Measurements from ENCODE around the gene DERA.
A peak's percentile ranks its signal among the peaks of the same experiment; 100 is the strongest.
"Not testable (repeated sequence)": the region's sequence is repeated elsewhere in the genome, so short reads cannot be mapped to it uniquely, and the experiment has no call there.

Gene DERA

GRCh38 chr12:15897433-15897832 is 13.7 kb upstream of the DERA start:
- no peak for TF ChIP-seq POLR2A (IDR thresholded peaks at IDR 0.05; ENCODE audit: low read depth, low read length)
- no peak for TF ChIP-seq SPI1 (IDR thresholded peaks at IDR 0.05; ENCODE audit: low read depth, low read length)
- no peak for TF ChIP-seq POU2F2 (IDR thresholded peaks at IDR 0.05; ENCODE audit: low read depth, low read length)
- no peak for TF ChIP-seq TAF1 (IDR thresholded peaks at IDR 0.05; ENCODE audit: low read depth, low read length)
- no peak for TF ChIP-seq POLR2AphosphoS5 (IDR thresholded peaks at IDR 0.05; ENCODE audit: low read depth, low read length)
- no peak for TF ChIP-seq PAX5 (IDR thresholded peaks at IDR 0.05; ENCODE audit: insufficient read depth, low read length, severe bottlenecking)
- DNase-seq (ENCODE audit: insufficient read length, low spot score) (no peak), FAIRE-seq (no peak)

- TF ChIP-seq SPI1 (IDR thresholded peaks at IDR 0.05; ENCODE audit: low read depth, low read length) (no peak), PAX5 (IDR thresholded peaks at IDR 0.05; ENCODE audit: insufficient read depth, low read length, severe bottlenecking) (no peak), TAF1 (IDR thresholded peaks at IDR 0.05; ENCODE audit: low read depth, low read length) (no peak), POLR2A (IDR thresholded peaks at IDR 0.05; ENCODE audit: low read depth, low read length) (no peak), POLR2AphosphoS5 (IDR thresholded peaks at IDR 0.05; ENCODE audit: low read depth, low read length) (no peak), POU2F2 (IDR thresholded peaks at IDR 0.05; ENCODE audit: low read depth, low read length) (no peak)
- no peak for DNase-seq (ENCODE audit: insufficient read length, low spot score)
- FAIRE-seq = no peak
These were observed 11.8 kb upstream of the DERA start for GRCh38 chr12:15899282-15899870.

- FAIRE-seq (peak; percentile 23), DNase-seq (ENCODE audit: insufficient read length, low spot score) (no peak)
These were observed 6.7 kb upstream of the DERA start for GRCh38 chr12:15904378-15904920.

GRCh38 chr12:15910468-15910863 is 666 bp upstream of the DERA start:
- no peak for TF ChIP-seq TAF1 (IDR thresholded peaks at IDR 0.05; ENCODE audit: low read depth, low read length)
- no peak for TF ChIP-seq PAX5 (IDR thresholded peaks at IDR 0.05; ENCODE audit: insufficient read depth, low read length, severe bottlenecking)
- TF ChIP-seq SPI1 (IDR thresholded peaks at IDR 0.05; ENCODE audit: low read depth, low read length) = no peak
- TF ChIP-seq POU2F2 (IDR thresholded peaks at IDR 0.05; ENCODE audit: low read depth, low read length) = no peak
- no peak for TF ChIP-seq POLR2AphosphoS5 (IDR thresholded peaks at IDR 0.05; ENCODE audit: low read depth, low read length)
- no peak for TF ChIP-seq POLR2A (IDR thresholded peaks at IDR 0.05; ENCODE audit: low read depth, low read length)
- FAIRE-seq (peak; percentile 5), DNase-seq (ENCODE audit: insufficient read length, low spot score) (no peak)

More at GRCh38 chr12:15904378-15904920, 6.7 kb upstream of the DERA start:
- TF ChIP-seq TAF1 (IDR thresholded peaks at IDR 0.05; ENCODE audit: low read depth, low read length) (no peak), POLR2A (IDR thresholded peaks at IDR 0.05; ENCODE audit: low read depth, low read length) (0 out of 2 replicates have a peak, but pooled peaks have one; percentile 35), POU2F2 (IDR thresholded peaks at IDR 0.05; ENCODE audit: low read depth, low read length) (no peak), PAX5 (IDR thresholded peaks at IDR 0.05; ENCODE audit: insufficient read depth, low read length, severe bottlenecking) (no peak), POLR2AphosphoS5 (IDR thresholded peaks at IDR 0.05; ENCODE audit: low read depth, low read length) (peak; percentile 48; the same call in 1 of the 2 replicates), SPI1 (IDR thresholded peaks at IDR 0.05; ENCODE audit: low read depth, low read length) (no peak)

- DNase-seq (ENCODE audit: insufficient read length, low spot score) = not testable (repeated sequence)
These were observed 799 bp downstream of the DERA start for GRCh38 chr12:15911931-15912330.

DNA sequence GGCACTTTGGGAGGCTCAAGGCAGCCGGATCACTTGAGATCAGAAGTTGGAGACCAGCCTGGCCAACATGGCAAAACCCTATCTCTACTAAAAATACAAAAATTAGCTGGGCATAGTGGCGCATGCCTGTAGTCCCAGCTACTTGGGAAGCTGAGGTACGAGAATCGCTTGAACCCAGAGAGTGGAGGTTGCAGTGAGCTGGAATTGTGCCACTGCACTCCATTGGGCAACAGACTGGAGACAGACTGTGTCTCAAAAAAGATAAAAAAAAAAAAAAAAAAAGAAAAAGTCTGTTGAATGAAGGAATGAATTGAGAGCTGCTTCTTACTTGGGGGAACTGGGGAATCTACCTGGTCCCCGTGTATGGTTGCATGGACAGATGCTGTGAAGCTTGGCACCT is 3.0 kb downstream of the DERA start:
- DNase-seq (ENCODE audit: insufficient read length, low spot score); FAIRE-seq: not testable (repeated sequence)

More at GRCh38 chr12:15911931-15912330, 799 bp downstream of the DERA start:
- not testable (repeated sequence) for FAIRE-seq

- DNase-seq (ENCODE audit: insufficient read length, low spot score) (no peak), FAIRE-seq (no peak)
- TF ChIP-seq PAX5 (IDR thresholded peaks at IDR 0.05; ENCODE audit: insufficient read depth, low read length, severe bottlenecking) = no peak
- no peak for TF ChIP-seq POLR2AphosphoS5 (IDR thresholded peaks at IDR 0.05; ENCODE audit: low read depth, low read length)
These were observed 6.9 kb downstream of the DERA start for GRCh38 chr12:15918066-15918465.

DNA sequence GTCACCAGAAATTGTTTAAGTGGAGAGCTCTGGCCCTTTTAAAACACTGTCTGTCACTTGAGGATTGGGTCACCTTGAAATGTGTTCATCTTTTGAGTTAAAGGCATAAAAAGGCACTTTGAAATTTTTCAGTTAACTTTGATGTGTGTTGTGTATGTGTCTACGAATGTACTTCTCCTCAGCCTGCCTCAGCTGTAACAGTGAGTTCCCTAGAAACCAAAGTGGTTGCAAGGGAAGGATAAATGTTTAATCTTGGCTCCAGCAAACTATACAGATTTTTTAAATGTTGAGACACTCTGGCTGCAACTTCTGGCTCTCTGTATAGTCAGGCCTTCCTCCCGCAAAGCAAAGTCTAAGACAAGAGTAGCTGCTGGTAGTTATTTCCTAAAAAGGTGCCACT is 8.3 kb downstream of the DERA start:
- DNase-seq (ENCODE audit: insufficient read length, low spot score) = no peak
- TF ChIP-seq POLR2A (IDR thresholded peaks at IDR 0.05; ENCODE audit: low read depth, low read length) = no peak
- no peak for TF ChIP-seq SPI1 (IDR thresholded peaks at IDR 0.05; ENCODE audit: low read depth, low read length)
- no peak for FAIRE-seq

GRCh38 chr12:15924956-15925355 is 13.8 kb downstream of the DERA start:
- FAIRE-seq (peak; percentile 69), DNase-seq (ENCODE audit: insufficient read length, low spot score) (no peak)
- TF ChIP-seq PAX5 (IDR thresholded peaks at IDR 0.05; ENCODE audit: insufficient read depth, low read length, severe bottlenecking) = no peak
- no peak for TF ChIP-seq TAF1 (IDR thresholded peaks at IDR 0.05; ENCODE audit: low read depth, low read length)
- no peak for TF ChIP-seq POLR2AphosphoS5 (IDR thresholded peaks at IDR 0.05; ENCODE audit: low read depth, low read length)
- no peak for TF ChIP-seq POU2F2 (IDR thresholded peaks at IDR 0.05; ENCODE audit: low read depth, low read length)
- no peak for TF ChIP-seq POLR2A (IDR thresholded peaks at IDR 0.05; ENCODE audit: low read depth, low read length)
- no peak for TF ChIP-seq SPI1 (IDR thresholded peaks at IDR 0.05; ENCODE audit: low read depth, low read length)

GRCh38 chr12:15928346-15928745 is 17.2 kb downstream of the DERA start:
- FAIRE-seq (no peak), DNase-seq (ENCODE audit: insufficient read length, low spot score) (no peak)
- TF ChIP-seq SPI1 (IDR thresholded peaks at IDR 0.05; ENCODE audit: low read depth, low read length) = no peak
- TF ChIP-seq POU2F2 (IDR thresholded peaks at IDR 0.05; ENCODE audit: low read depth, low read length) = no peak
- TF ChIP-seq PAX5 (IDR thresholded peaks at IDR 0.05; ENCODE audit: insufficient read depth, low read length, severe bottlenecking) = no peak
- no peak for TF ChIP-seq TAF1 (IDR thresholded peaks at IDR 0.05; ENCODE audit: low read depth, low read length)
- TF ChIP-seq POLR2A (IDR thresholded peaks at IDR 0.05; ENCODE audit: low read depth, low read length) = no peak
- TF ChIP-seq POLR2AphosphoS5 (IDR thresholded peaks at IDR 0.05; ENCODE audit: low read depth, low read length) = no peak

Data from GM12891 (cell line).